SH-SY5Y (cell line): Measurements from ENCODE around the gene CYP2U1.

Source experiments
- GATA2 ChIP-seq: IDR thresholded peaks from 2 replicates; pipeline ENCODE4 v1.6.1; 2011; ENCODE audit warnings: mild to moderate bottlenecking, low read depth, low read length
- GATA3 ChIP-seq: IDR thresholded peaks from 2 replicates; pipeline ENCODE4 v1.6.1; 2011; ENCODE audit warnings: low read depth, mild to moderate bottlenecking, low read length, moderate library complexity

GRCh38 chr4:107978716-107979451 lies 47.5 kb downstream of the CYP2U1 start:
- TF ChIP-seq GATA3 (no peak), GATA2 (no peak)
